Mammary epithelial cell (primary cell): Measurements from ENCODE around the gene PIGU.

Experiments used
- CTCF ChIP-seq, 2 donors: IDR thresholded peaks in 1 of 2; conservative IDR thresholded peaks in 1 of 2; 2 replicates each; pipeline ENCODE4 v1.5.1; 2011 to 2012; ENCODE audit warnings: inconsistent platforms in 2 of 2, low read length in 2 of 2, mild to moderate bottlenecking in 2 of 2, control low read depth in 1 of 2, low read depth in 1 of 2; ENCODE audit not compliant: insufficient read depth in 1 of 2; ENCODE audit errors: extremely low read depth in 1 of 2
- EZH2 ChIP-seq: IDR thresholded peaks from 2 replicates; pipeline ENCODE4 v1.6.1; 2012; ENCODE audit warnings: low read length, inconsistent platforms, borderline replicate concordance

- TF ChIP-seq CTCF (conservative IDR thresholded peaks at IDR 0.05 in 1 of 2, IDR thresholded peaks at IDR 0.05 in 1 of 2; ENCODE audit: extremely low read depth in 1 of 2, insufficient read depth in 1 of 2, low read depth in 1 of 2, low read length in 2 of 2) (no peak), EZH2 (no peak)
Measured at GRCh38 chr20:34651200-34651599, 25.7 kb downstream of the PIGU start.
